Endometrium (tissue), 2 donors: ENCODE results near the gene NLRP6.
"Not testable (repeated sequence)": the region's sequence is repeated elsewhere in the genome, so short reads cannot be mapped to it uniquely, and the experiment has no call there.

Source experiments
- FAIRE-seq: peaks from 2 replicates; lab custom pipeline; 2012; peaks lifted over from hg19 to GRCh38; lab: Jason Lieb, UNC
- donor health status: control.
- donor health status: control.

Gene NLRP6

GRCh38 chr11:256952-257737 lies 21.1 kb upstream of the NLRP6 start:
- no peak for FAIRE-seq

GRCh38 chr11:257766-258493 lies 20.3 kb upstream of the NLRP6 start:
- no peak for FAIRE-seq

- no peak for FAIRE-seq
Measured at GRCh38 chr11:259413-259812, 18.8 kb upstream of the NLRP6 start.

GRCh38 chr11:261624-262023 lies 16.6 kb upstream of the NLRP6 start:
- no peak for FAIRE-seq

GRCh38 chr11:266676-267439 lies 11.3 kb upstream of the NLRP6 start:
- FAIRE-seq = no peak

GRCh38 chr11:267491-267994 lies 10.7 kb upstream of the NLRP6 start:
- no peak for FAIRE-seq

GRCh38 chr11:268716-269145 lies 9.5 kb upstream of the NLRP6 start:
- FAIRE-seq = not testable (repeated sequence)

GRCh38 chr11:269146-269890 lies 8.9 kb upstream of the NLRP6 start:
- FAIRE-seq = no peak

GRCh38 chr11:270451-271318 lies 7.5 kb upstream of the NLRP6 start:
- no peak for FAIRE-seq

- FAIRE-seq = no peak
Measured at GRCh38 chr11:271319-271715, 6.9 kb upstream of the NLRP6 start.

- no peak for FAIRE-seq
Measured at GRCh38 chr11:272195-272930, 5.8 kb upstream of the NLRP6 start.

- no peak for FAIRE-seq
Measured at GRCh38 chr11:272931-273198, 5.3 kb upstream of the NLRP6 start.

- FAIRE-seq = no peak
Measured at GRCh38 chr11:276219-276618, 2.0 kb upstream of the NLRP6 start.

GRCh38 chr11:279040-279965 lies 1.1 kb downstream of the NLRP6 start:
- FAIRE-seq = no peak

- no peak for FAIRE-seq
Measured at GRCh38 chr11:279966-280705, 1.9 kb downstream of the NLRP6 start.

- no peak for FAIRE-seq
Measured at GRCh38 chr11:280706-281485, 2.7 kb downstream of the NLRP6 start.

GRCh38 chr11:281486-282161 lies 3.4 kb downstream of the NLRP6 start:
- FAIRE-seq = no peak
